Globus pallidus (tissue), 1 donor: ENCODE data around the gene UBE2E3.
"Not testable (repeated sequence)": the region's sequence is repeated elsewhere in the genome, so short reads cannot be mapped to it uniquely, and the experiment has no call there.

Experiments
- DNase-seq: peaks from one replicate; pipeline ENCODE4 v3.0.0-alpha.2; 2015; ENCODE audit warnings: low spot score

The UBE2E3 gene

DNA sequence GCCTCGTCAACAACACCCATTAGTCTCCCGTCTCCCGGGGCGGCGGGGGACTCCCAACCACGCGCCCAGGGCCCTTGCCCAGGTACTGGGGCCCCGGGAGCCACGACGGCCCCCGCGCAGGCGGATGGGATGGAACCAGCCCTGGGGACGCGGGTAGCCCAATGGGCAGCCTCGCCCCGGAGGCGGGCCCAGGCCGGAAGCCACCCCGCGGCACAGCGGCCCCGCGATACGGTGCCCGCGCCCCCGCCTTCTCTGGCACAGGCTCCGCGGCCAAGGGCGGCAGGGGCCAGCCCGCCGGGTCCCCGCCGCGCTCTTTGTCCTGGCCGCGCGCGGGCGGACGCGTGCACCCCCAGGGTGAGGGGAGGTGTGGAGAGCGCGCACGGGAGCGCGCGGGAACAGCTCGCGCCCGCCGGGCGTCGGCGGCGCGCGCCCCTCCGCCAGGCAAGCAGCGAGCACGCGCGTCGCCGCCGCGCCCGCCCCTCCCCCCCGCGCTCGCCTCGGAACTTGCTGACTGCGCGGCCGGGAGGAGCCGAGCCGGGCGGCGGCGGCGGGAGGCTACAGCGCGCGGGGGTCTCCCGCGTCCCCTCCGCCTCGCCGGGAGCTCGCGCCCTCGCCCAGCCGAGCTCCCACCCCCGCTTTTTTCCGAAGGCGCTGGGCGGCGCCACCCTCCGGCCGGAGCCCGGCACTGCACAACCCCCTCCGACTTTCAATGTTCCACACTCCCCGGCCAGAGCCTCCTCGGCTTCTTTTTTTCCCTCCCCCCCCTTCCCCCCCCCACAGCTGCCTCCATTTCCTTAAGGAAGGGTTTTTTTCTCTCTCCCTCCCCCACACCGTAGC, at the start of gene UBE2E3:
UBE2E3 (plus strand) TSS at position 500 of the 837 bp plus-strand sequence. CDS start 1,438 bp downstream, outside the sequence.
- peak; percentile 88 for DNase-seq

DNA sequence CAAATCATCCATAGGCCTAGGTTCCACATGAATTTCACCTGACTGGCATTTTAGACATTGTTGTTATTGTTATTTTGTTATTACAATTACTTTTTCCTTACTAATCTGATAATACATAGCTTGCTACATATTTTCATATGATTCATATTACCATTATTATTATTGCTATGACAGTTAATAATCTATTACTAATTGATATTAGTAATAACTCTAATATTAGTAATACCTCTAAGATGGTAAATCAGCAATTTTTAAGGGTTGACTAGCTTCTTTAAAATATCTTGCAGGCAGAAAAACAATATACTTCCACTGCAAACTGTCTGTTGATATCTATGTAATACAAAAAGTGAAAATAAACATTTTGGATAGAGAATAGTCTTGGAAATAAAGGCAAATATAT, 48.6 kb upstream of the UBE2E3 start:
- no peak for DNase-seq

- no peak for DNase-seq
Measured at GRCh38 chr2:180933332-180933731, 47.1 kb upstream of the UBE2E3 start.

GRCh38 chr2:180934911-180935310, 45.5 kb upstream of the UBE2E3 start:
- DNase-seq = no peak

GRCh38 chr2:180937480-180937879, 42.9 kb upstream of the UBE2E3 start:
- DNase-seq = not testable (repeated sequence)

GRCh38 chr2:180938451-180938850, 42.0 kb upstream of the UBE2E3 start:
- no peak for DNase-seq

GRCh38 chr2:180943275-180943674, 37.1 kb upstream of the UBE2E3 start:
- DNase-seq = no peak

DNA sequence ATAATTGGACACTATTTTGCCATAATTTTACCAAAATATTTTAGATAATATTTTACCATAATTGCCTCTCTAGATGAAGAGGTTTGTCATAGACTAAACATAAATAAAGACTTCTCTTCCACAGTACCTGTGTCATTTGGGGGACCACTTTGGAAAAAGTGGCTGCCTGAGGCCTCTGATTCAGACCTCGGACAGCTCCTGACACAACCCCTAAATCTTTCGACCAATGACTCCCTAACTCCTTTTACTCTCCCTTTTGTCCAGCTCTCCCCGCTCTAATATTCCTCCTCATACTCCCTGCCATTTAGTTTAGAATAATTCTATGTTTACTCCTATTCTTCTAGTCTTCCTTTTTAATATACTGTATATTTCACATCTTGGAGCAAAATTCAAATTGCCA, 36.0 kb upstream of the UBE2E3 start:
- DNase-seq = no peak

GRCh38 chr2:180947208-180947689, 33.2 kb upstream of the UBE2E3 start:
- DNase-seq = no peak

GRCh38 chr2:180949896-180950295, 30.5 kb upstream of the UBE2E3 start:
- no peak for DNase-seq

DNA sequence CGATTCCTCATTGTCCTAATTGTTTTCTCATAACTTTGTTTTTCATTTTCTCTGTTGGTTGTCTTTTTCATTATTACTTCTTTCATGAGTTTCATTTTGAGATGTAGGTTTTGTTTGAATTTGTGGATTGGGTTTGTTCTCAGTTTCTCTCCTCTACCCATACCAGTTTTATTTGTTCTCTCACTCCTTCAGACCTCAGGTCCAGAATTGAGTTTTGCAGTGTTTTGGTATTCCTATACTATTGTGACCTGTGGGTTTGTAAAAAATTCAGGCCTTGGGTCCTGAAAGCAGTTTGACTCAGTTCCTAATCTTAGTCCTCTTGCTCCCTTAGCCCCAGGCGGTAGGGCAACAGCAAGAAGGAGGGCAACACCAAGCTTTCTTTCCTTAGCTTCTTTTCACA, 28.3 kb upstream of the UBE2E3 start:
- DNase-seq = no peak

GRCh38 chr2:180952731-180953336, 27.6 kb upstream of the UBE2E3 start:
- no peak for DNase-seq

DNA sequence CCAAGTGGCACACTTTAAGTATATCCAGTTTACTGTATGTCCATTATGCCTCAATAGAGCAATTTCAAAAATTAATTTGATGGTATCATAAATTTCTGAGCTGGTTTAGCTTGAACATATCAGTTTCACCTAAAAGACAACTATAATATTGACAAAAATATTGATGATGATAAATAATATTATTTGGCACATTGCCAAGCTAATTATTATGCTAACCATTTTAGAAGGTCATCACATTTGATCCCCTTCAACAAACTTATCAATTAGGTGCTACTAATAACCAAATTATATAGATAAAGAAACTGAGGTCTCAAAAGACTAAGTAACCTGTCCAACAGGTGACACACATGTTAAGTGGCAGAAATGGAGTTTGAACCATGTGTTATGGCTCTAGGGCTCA, 26.9 kb upstream of the UBE2E3 start:
- DNase-seq = no peak

- no peak for DNase-seq
Measured at GRCh38 chr2:180955101-180955500, 25.3 kb upstream of the UBE2E3 start.

- DNase-seq = no peak
Measured at GRCh38 chr2:180959787-180960186, 20.6 kb upstream of the UBE2E3 start.

GRCh38 chr2:180960982-180961381, 19.4 kb upstream of the UBE2E3 start:
- no peak for DNase-seq

- DNase-seq = no peak
Measured at GRCh38 chr2:180962727-180963314, 17.6 kb upstream of the UBE2E3 start.

GRCh38 chr2:180966378-180966777, 14.0 kb upstream of the UBE2E3 start:
- DNase-seq = no peak

GRCh38 chr2:180969124-180969523, 11.3 kb upstream of the UBE2E3 start:
- DNase-seq = no peak

GRCh38 chr2:180970016-180970415, 10.4 kb upstream of the UBE2E3 start:
- DNase-seq = no peak

DNA sequence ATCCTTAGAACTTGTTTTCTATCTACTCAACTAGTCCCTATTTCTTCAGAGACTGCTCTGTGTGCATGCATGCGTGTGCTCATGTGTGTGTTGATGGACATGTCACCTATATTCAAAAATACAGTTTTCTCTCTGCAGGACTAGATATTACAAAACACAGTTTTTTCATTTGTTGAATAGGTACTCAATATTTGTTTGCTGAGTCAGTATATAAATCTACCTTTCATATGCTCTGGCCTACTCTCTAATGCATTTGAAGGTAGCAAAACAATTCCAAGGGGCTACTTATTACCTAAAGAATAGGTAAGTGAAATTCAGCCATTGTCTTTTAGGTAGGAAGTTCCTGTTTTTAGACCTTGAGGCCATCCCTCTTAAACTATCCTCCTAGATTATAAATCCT, 8.6 kb upstream of the UBE2E3 start:
- no peak for DNase-seq

DNA sequence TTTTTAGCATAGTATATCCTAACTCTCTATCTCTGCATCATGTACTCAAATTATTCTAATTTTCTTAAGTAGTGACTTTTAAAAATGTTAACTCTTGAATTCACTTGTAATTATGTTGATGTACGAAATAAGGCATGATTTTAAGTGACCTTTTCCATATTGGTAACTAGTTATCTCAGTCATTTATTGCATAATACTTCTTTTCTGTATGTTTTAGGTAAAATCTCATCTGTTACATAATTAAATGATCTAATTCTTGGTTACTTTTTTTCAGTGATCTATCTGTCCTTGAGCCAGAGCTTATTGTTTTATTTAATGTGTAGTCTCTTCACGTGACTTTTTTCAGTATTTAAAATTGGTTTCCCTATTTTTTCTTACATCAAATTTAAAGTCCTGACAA, 4.8 kb upstream of the UBE2E3 start:
- no peak for DNase-seq
